ENCODE results near the gene IARS2.

Gene IARS2

DNA sequence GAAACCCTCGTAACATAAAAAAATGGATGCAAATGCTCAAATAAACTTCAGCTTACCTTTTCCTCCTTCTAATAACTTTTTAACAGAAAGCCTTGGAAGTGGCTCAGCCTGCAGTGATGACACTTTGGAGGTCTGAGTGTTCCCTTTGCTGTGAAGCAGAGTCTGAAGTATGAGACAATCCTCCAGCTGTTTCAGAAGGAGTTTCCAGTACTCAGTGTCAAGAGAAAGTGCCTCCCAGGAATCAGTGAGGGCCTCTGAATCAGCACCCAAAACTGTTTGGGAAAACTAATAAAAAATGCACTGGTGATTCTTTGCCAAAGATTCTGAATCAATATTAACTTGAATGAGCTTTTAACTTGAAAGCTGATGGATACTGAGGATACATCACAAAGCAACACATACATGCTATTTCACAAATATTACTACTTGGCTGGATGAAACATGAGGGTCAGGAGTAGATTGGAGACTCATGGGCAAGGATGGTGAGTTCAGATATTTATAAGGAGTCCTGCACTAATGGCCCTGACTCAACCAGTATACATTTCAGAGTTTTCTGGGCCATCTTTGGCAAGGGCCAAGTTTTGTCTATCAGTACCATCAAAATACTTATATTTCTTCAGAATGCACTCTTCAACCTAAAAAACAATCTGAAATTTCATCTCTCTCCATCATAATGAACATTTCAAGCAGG lies 77.0 kb downstream of the IARS2 start:
- FAIRE-seq (peak; percentile 38), DNase-seq (ENCODE audit: insufficient read length, low spot score) (no peak)
- TF ChIP-seq, protein P1, sequence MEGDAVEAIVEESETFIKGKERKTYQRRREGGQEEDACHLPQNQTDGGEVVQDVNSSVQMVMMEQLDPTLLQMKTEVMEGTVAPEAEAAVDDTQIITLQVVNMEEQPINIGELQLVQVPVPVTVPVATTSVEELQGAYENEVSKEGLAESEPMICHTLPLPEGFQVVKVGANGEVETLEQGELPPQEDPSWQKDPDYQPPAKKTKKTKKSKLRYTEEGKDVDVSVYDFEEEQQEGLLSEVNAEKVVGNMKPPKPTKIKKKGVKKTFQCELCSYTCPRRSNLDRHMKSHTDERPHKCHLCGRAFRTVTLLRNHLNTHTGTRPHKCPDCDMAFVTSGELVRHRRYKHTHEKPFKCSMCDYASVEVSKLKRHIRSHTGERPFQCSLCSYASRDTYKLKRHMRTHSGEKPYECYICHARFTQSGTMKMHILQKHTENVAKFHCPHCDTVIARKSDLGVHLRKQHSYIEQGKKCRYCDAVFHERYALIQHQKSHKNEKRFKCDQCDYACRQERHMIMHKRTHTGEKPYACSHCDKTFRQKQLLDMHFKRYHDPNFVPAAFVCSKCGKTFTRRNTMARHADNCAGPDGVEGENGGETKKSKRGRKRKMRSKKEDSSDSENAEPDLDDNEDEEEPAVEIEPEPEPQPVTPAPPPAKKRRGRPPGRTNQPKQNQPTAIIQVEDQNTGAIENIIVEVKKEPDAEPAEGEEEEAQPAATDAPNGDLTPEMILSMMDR (IDR thresholded peaks at IDR 0.05; ENCODE audit: insufficient read depth, missing control alignments): no peak

DNA sequence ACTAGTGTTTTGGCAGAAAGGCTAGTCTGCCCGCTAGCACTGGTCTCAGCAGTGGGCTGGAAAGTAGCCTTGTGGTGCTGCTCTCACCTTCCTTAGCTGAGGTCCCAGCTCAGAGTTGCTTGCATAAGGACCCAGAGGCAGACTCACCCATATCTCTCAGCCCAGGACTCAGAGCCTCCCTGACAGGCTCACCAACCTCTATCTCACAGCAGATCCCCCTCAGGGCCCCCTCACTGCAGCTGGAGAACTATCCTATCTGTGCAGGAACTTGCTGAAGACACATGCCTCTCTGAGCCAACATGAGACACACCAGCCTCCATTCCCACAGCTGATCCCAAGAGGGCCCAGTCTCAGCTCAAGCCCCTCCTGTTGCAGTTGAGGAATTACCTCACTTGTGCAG lies 82.6 kb downstream of the IARS2 start:
- FAIRE-seq (no peak), DNase-seq (ENCODE audit: insufficient read length, low spot score) (no peak)
- TF ChIP-seq, protein P1 (IDR thresholded peaks at IDR 0.05; ENCODE audit: insufficient read depth, missing control alignments): no peak

DNA sequence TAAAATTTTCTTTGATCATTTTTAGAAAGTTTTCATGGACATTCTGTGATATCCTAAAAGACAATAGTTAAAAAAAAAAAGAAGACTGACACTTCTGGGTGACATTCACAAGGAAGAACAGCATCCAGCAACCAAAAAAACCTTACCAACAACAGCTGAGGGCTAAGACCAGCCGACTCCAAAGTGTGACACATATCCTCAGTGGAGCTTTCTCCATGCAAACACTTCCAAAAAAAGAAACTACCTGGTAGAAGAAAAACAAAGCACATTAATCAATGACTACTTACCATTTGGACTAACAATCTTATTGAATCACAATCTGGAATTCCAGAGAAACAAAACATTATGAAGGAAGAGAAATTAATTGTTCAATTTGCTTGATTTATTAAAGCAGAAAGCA lies 88.2 kb downstream of the IARS2 start:
- FAIRE-seq: peak; percentile 21
- TF ChIP-seq, protein P1 (IDR thresholded peaks at IDR 0.05; ENCODE audit: insufficient read depth, missing control alignments): no peak
- DNase-seq (ENCODE audit: insufficient read length, low spot score): no peak

DNA sequence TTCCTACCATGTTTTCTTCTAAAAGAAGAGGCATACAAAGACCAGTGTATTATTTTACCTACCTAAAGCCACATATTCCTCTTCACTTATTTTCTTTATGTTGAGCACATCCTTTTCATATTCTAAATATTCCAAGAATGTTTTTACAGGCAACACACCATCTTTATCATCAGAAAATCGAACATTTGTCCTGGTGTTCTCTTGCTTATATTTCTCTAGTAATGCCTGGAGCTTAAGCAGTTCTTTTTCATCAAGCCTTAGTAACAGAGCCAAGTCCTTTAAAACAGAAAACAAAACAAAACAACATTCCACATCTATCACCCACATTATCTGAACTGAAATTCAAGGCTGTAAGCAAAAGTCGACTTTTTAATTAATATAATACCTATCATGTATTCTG lies 88.7 kb downstream of the IARS2 start:
- DNase-seq (ENCODE audit: insufficient read length, low spot score) (no peak), FAIRE-seq (peak; percentile 85)
- TF ChIP-seq, protein P1 (IDR thresholded peaks at IDR 0.05; ENCODE audit: insufficient read depth, missing control alignments): no peak

DNA sequence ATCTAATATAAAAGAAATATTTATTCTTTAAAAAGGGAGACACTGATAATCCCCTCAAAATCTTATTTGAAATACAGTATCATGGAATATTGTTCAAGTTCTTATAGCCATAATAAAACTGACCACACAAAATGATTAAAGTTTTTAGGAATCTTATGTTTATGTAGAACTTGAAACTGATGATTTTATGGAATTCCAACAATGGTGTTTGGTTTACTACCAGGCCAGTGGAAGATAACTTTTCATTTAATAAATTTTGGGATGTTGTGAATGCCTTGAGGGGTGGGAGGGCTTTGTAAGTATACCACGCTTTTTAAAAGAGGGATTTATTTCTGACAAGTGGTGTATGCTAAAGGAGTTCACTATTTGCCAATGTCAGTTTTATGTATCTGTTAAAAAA lies 90.6 kb downstream of the IARS2 start:
- FAIRE-seq (no peak), DNase-seq (ENCODE audit: insufficient read length, low spot score) (no peak)

DNA sequence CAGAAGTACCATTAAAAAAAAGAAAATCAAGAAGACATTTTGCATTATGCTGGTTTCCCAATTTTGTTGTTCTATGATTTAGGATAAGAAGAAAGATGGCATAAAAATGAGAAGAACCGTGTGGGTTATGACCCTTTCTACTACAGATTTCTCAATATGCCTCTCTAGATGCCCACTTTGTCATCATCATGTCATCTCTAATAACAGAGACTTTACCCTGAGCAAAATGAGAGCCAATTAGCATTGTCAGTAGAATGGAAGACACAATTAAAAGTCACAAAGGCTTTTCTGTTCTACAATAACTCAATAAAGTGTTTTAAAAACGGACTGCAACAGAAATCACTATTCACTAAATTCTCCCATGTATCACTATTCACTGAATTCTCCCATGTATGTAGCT lies 92.8 kb downstream of the IARS2 start:
- FAIRE-seq: peak; percentile 44
- TF ChIP-seq, protein P1 (IDR thresholded peaks at IDR 0.05; ENCODE audit: insufficient read depth, missing control alignments): no peak

More for the DNA sequence above, 90.6 kb downstream of the IARS2 start:
- TF ChIP-seq, protein P1 (IDR thresholded peaks at IDR 0.05; ENCODE audit: insufficient read depth, missing control alignments): no peak

DNA sequence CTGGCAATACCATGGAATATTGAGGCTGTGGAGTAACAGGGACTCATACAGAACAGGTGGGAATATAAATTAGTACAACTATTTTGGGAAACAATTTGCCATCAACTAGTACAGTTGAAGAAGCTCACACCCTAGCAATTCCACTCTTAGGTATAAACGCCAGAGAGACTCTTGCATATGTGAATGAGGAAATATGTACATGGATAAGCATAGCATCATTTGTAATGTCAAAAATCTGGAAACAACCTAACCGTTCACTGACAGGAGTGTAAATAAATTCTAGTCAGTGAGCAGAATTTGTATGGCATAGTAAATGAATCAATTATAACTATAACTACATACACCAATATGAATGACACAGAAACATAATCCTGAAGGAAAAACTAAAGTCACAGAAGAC lies 94.6 kb downstream of the IARS2 start:
- DNase-seq (ENCODE audit: insufficient read length, low spot score): no peak
- TF ChIP-seq, protein P1 (IDR thresholded peaks at IDR 0.05; ENCODE audit: insufficient read depth, missing control alignments): no peak
- peak; percentile 46 for FAIRE-seq

More for the DNA sequence above, 92.8 kb downstream of the IARS2 start:
- no peak for DNase-seq (ENCODE audit: insufficient read length, low spot score)
